HepG2 (cell line): ENCODE data around the gene PDSS2. TPM values are rescaled to one million over a fixed set of nuclear protein-coding genes. Genes with fewer than 3 reads are reported as not detected.

ENCODE experiments used
- GTF3A ChIP-seq: sonication (generic); formaldehyde crosslinking; conservative IDR thresholded peaks from 2 replicates; pipeline ENCODE4 v1.4.0; 2020; ENCODE audit warnings: mild to moderate bottlenecking, missing genetic modification reagents
- HNRNPLL ChIP-seq: fragments of 200-400 bp; formaldehyde crosslinking; IDR thresholded peaks from 2 replicates; pipeline ENCODE4 v1.6.1; 2017; ENCODE audit warnings: mild to moderate bottlenecking, low read depth, low read length; ENCODE audit not compliant: poor library complexity, severe bottlenecking
- JUN ChIP-seq: sonication (generic); formaldehyde crosslinking; IDR thresholded peaks from 2 replicates; pipeline ENCODE4 v1.4.0; 2020; ENCODE audit warnings: mild to moderate bottlenecking, missing genetic modification reagents
- MTA1 ChIP-seq: sonication (generic); formaldehyde crosslinking; IDR thresholded peaks from 2 replicates; pipeline ENCODE4 v1.4.0; 2020; ENCODE audit warnings: missing genetic modification reagents, mild to moderate bottlenecking, borderline replicate concordance
- NR2F2 ChIP-seq: IDR thresholded peaks from 2 replicates; pipeline ENCODE4 v1.6.1; 2012; ENCODE audit warnings: low read depth, inconsistent platforms, borderline replicate concordance
- NR3C1 ChIP-seq: sonication (generic); formaldehyde crosslinking; IDR thresholded peaks from 2 replicates; pipeline ENCODE4 v1.4.0; 2020; ENCODE audit warnings: missing genetic modification reagents
- POLR2AphosphoS5 ChIP-seq: IDR thresholded peaks from 2 replicates; pipeline ENCODE4 v1.6.1; 2012; ENCODE audit warnings: low read depth, low read length
- SNAPC2 ChIP-seq: sonication (generic); formaldehyde crosslinking; IDR thresholded peaks from 2 replicates; pipeline ENCODE4 v1.8.1; 2022; ENCODE audit warnings: mild to moderate bottlenecking, missing genetic modification reagents
- SP1 ChIP-seq, 2 experiments: fragments of 450-650 bp in 1 of 2; sonication (generic) in 1 of 2; formaldehyde crosslinking in 1 of 2; IDR thresholded peaks; 2 replicates each; pipeline versions ENCODE4 v1.4.0 to v1.6.1; 2016 to 2020; ENCODE audit warnings: missing genetic modification reagents in 1 of 2
- TCF12 ChIP-seq, 2 experiments: fragments of 450-650 bp in 1 of 2; sonication (generic) in 1 of 2; formaldehyde crosslinking in 1 of 2; IDR thresholded peaks; 2 replicates each; pipeline versions ENCODE4 v1.6.1 to v1.8.0; 2017 to 2022; ENCODE audit warnings: antibody characterized with exemption in 1 of 2, mild to moderate bottlenecking in 1 of 2, missing genetic modification reagents in 1 of 2, moderate library complexity in 1 of 2
- XRCC5 ChIP-seq: fragments of 200-400 bp; formaldehyde crosslinking; optimal IDR thresholded peaks from 2 replicates; pipeline ENCODE3; 2017; ENCODE audit warnings: mild to moderate bottlenecking, low read length
- ZNF563 ChIP-seq: sonication (generic); formaldehyde crosslinking; IDR thresholded peaks from 2 replicates; pipeline ENCODE4 v1.8.0; 2022; ENCODE audit warnings: mild to moderate bottlenecking, moderate library complexity, missing genetic modification reagents
- ZZZ3 ChIP-seq: sonication (generic); formaldehyde crosslinking; IDR thresholded peaks from 2 replicates; pipeline ENCODE4 v1.4.0; 2020; ENCODE audit warnings: missing genetic modification reagents, mild to moderate bottlenecking, borderline replicate concordance
- polyA plus RNA-seq, 8 experiments: library from polyadenylated mRNA; depleted of rRNA in 3 of 8; stranded (reverse) in 7 of 8; unstranded in 1 of 8; fragments of >200 nt; fragmentation: Illumina TruSeq in 4 of 8; extraction: Trizol in 4 of 8; gene quantifications; 2 replicates each; pipeline versions ENCODE4 v1.2.1 to v1.2.3, GENCODE V29; 2011 to 2016; ENCODE audit warnings: low read depth in 4 of 8, missing spikeins in 1 of 8, mixed read lengths in 1 of 8; ENCODE audit not compliant: insufficient read depth in 1 of 8
- total RNA-seq, 5 experiments: library from RNA; depleted of rRNA; stranded (reverse); fragments of >200 nt; fragmentation: Illumina TruSeq; extraction: Trizol; gene quantifications; 2 replicates each; pipeline ENCODE4 v1.2.3, GENCODE V29; 2016; ENCODE audit warnings: low read depth in 1 of 5
- TF ChIP-seq, protein P1 (sequence below): sonication (generic); formaldehyde crosslinking; IDR thresholded peaks from 2 replicates; pipeline ENCODE4 v1.4.0; 2020; ENCODE audit warnings: mild to moderate bottlenecking, missing genetic modification reagents
- TF ChIP-seq, protein P2 (sequence below): sonication (generic); formaldehyde crosslinking; IDR thresholded peaks from 2 replicates; pipeline ENCODE4 v1.4.0; 2020; ENCODE audit warnings: missing genetic modification reagents, borderline replicate concordance
- TF ChIP-seq, protein P3 (sequence below): sonication (generic); formaldehyde crosslinking; IDR thresholded peaks from one replicate; pipeline ENCODE4 v1.5.1; 2020; ENCODE audit warnings: mild to moderate bottlenecking, missing genetic modification reagents; ENCODE audit errors: not compliant biosample characterization

PDSS2 gene
- total and polyA plus RNA-seq, 2 of the 13 experiments (the other 11 are each of a cell fraction or from before 2014, with no cell fraction given), result 16.2 to 17.0 TPM

DNA sequence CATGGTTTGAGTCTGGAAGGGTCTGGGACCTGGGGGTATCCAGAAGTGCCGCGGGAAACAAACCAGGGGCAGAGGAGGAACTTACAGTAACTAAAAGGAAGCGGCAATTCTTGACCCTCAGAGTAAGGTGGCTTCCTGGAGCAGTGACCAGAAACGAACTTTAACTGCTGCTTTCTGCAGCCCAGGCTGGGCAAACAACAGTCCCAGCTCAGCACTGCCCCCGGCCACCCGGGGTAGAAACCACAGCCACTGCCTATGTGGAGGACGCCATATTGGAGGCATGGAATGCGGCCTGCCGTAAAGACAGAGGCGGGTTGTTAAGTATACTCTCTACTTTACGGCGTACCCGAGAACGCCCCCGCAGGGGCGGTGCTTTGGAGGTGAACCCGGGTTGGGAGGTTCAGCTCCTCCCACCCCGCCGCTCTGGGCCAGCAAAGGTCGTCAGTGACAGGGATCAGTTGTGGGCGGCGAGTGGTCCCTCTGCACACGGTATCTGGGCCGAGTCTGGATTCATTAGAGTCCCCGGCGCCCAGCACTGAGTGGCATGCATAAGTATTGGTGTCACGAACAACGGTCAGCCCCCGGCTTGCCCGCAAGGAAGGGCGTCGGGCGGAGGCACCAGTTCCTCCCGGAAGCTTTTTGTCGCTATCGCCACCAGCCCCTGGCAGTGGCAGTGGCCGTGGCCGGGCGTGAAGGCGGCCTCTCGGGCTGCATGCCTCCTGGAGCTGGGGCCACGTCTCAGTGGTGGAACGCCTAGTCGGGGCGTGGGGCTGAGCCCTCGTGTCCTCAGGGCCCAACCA, at the start of gene PDSS2 (continued):
- TF ChIP-seq, protein P1, sequence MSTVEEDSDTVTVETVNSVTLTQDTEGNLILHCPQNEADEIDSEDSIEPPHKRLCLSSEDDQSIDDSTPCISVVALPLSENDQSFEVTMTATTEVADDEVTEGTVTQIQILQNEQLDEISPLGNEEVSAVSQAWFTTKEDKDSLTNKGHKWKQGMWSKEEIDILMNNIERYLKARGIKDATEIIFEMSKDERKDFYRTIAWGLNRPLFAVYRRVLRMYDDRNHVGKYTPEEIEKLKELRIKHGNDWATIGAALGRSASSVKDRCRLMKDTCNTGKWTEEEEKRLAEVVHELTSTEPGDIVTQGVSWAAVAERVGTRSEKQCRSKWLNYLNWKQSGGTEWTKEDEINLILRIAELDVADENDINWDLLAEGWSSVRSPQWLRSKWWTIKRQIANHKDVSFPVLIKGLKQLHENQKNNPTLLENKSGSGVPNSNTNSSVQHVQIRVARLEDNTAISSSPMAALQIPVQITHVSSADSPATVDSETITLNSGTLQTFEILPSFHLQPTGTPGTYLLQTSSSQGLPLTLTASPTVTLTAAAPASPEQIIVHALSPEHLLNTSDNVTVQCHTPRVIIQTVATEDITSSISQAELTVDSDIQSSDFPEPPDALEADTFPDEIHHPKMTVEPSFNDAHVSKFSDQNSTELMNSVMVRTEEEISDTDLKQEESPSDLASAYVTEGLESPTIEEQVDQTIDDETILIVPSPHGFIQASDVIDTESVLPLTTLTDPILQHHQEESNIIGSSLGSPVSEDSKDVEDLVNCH (CRISPR knock-in tag), result no peak
- TF ChIP-seq GTF3A (CRISPR knock-in tag) (0 out of 2 replicates have a peak, but pooled peaks have one; percentile 73), ZZZ3 (CRISPR knock-in tag) (0 out of 2 replicates have a peak, but pooled peaks have one; percentile 24), SP1 (IDR thresholded peaks at IDR 0.05) (no peak), SP1 (CRISPR knock-in tag; IDR thresholded peaks at IDR 0.05) (peak; percentile 78), JUN (CRISPR knock-in tag) (peak; percentile 15; the same call in 1 of the 2 replicates), XRCC5 (no peak), ZNF563 (CRISPR knock-in tag) (peak; percentile 53; the same call in 1 of the 2 replicates), NR2F2 (peak; percentile 60; the same call in 1 of the 2 replicates), SNAPC2 (CRISPR knock-in tag) (peak; percentile 71; the same call in 1 of the 2 replicates), NR3C1 (CRISPR knock-in tag) (no peak), HNRNPLL (peak; percentile 56), MTA1 (CRISPR knock-in tag) (peak; percentile 81), TCF12 (IDR thresholded peaks at IDR 0.05) (no peak), TCF12 (CRISPR knock-in tag; IDR thresholded peaks at IDR 0.05) (peak; percentile 67; the same call in 1 of the 2 replicates), POLR2AphosphoS5 (peak; percentile 95)
- TF ChIP-seq, protein P2, sequence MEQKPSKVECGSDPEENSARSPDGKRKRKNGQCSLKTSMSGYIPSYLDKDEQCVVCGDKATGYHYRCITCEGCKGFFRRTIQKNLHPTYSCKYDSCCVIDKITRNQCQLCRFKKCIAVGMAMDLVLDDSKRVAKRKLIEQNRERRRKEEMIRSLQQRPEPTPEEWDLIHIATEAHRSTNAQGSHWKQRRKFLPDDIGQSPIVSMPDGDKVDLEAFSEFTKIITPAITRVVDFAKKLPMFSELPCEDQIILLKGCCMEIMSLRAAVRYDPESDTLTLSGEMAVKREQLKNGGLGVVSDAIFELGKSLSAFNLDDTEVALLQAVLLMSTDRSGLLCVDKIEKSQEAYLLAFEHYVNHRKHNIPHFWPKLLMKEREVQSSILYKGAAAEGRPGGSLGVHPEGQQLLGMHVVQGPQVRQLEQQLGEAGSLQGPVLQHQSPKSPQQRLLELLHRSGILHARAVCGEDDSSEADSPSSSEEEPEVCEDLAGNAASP (CRISPR knock-in tag), result peak; percentile 61; the same call in 1 of the 2 replicates
- TF ChIP-seq, protein P3, sequence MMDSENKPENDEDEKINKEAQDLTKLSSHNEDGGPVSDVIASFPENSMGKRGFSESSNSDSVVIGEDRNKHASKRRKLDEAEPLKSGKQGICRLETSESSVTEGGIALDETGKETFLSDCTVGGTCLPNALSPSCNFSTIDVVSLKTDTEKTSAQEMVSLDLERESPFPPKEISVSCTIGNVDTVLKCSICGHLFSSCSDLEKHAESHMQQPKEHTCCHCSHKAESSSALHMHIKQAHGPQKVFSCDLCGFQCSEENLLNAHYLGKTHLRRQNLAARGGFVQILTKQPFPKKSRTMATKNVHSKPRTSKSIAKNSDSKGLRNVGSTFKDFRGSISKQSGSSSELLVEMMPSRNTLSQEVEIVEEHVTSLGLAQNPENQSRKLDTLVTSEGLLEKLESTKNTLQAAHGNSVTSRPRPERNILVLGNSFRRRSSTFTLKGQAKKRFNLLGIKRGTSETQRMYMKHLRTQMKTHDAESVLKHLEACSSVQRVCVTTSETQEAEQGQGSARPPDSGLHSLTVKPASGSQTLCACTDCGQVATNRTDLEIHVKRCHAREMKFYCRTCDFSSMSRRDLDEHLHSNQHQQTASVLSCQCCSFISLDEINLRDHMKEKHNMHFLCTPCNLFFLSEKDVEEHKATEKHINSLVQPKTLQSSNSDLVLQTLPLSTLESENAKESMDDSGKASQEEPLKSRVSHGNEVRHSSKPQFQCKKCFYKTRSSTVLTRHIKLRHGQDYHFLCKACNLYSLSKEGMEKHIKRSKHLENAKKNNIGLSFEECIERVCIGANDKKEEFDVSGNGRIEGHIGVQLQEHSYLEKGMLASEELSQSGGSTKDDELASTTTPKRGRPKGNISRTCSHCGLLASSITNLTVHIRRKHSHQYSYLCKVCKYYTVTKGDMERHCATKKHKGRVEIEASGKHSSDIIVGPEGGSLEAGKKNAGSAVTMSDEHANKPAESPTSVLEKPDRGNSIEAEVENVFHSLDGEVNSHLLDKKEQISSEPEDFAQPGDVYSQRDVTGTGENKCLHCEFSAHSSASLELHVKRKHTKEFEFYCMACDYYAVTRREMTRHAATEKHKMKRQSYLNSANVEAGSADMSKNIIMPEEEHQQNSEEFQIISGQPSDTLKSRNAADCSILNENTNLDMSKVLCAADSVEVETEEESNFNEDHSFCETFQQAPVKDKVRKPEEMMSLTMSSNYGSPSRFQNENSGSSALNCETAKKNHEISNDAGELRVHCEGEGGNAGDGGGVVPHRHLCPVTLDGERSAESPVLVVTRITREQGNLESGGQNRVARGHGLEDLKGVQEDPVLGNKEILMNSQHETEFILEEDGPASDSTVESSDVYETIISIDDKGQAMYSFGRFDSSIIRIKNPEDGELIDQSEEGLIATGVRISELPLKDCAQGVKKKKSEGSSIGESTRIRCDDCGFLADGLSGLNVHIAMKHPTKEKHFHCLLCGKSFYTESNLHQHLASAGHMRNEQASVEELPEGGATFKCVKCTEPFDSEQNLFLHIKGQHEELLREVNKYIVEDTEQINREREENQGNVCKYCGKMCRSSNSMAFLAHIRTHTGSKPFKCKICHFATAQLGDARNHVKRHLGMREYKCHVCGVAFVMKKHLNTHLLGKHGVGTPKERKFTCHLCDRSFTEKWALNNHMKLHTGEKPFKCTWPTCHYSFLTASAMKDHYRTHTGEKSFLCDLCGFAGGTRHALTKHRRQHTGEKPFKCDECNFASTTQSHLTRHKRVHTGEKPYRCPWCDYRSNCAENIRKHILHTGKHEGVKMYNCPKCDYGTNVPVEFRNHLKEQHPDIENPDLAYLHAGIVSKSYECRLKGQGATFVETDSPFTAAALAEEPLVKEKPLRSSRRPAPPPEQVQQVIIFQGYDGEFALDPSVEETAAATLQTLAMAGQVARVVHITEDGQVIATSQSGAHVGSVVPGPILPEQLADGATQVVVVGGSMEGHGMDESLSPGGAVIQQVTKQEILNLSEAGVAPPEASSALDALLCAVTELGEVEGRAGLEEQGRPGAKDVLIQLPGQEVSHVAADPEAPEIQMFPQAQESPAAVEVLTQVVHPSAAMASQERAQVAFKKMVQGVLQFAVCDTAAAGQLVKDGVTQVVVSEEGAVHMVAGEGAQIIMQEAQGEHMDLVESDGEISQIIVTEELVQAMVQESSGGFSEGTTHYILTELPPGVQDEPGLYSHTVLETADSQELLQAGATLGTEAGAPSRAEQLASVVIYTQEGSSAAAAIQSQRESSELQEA, result peak; percentile 47
